ENCODE data around the gene CALCOCO1.

GRCh38 chr12:53768976-53769375, 41.7 kb upstream of the CALCOCO1 start:
- TF ChIP-seq CTCF (conservative IDR thresholded peaks at IDR 0.05) (no peak), EZH2 (IDR thresholded peaks at IDR 0.05; ENCODE audit: low read depth) (no peak)

Measured in PC-9 (cell line).